COLO829 (cell line): ENCODE measurements around the gene DYRK1B.
"Not testable (repeated sequence)": the region's sequence is repeated elsewhere in the genome, so short reads cannot be mapped to it uniquely, and the experiment has no call there.

Source experiments
- DNase-seq: peaks from one replicate; pipeline ENCODE4 v3.0.0; 2012; ENCODE audit warnings: low spot score

The DYRK1B gene

DNA sequence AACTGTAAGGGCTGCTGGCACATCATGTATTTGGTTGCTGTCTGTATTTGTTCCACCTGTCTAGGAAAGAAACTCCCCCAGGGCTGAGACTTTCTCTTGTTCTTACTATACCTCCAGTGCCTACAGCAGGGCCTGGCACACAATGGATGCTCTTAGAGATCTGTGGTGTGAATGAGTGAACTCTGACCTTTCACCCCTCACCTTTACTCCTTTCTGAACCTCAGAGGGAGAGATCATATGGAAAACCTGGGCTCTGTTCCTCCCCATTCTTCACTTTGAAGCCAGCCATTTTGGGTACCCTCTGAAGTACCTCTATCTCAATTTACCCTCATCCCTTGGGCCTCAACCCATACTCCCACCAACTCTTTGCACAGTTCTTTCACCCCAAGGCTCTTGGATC is 3.1 kb downstream of the DYRK1B start:
- DNase-seq, result no peak

DNA sequence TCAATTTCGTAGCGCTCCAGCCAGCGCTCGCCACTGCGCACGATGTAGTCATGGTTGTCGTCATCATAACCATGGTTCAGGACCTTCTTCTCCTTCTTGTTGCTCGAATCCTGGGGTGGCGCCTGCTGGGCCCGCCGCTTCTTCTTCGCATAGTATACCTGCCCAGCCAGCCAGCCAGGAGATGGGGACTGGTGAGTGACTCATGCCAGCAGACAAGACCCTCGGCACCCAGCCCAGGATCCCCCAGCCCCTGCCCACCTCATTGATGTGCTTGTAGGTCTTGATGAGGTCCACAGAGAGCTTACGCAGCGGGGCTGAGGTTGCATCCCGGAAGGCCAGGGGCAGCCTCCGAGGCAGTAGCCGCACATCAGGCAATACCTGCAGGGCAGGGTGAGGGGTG is 3.6 kb downstream of the DYRK1B start:
- DNase-seq, result no peak

DNA sequence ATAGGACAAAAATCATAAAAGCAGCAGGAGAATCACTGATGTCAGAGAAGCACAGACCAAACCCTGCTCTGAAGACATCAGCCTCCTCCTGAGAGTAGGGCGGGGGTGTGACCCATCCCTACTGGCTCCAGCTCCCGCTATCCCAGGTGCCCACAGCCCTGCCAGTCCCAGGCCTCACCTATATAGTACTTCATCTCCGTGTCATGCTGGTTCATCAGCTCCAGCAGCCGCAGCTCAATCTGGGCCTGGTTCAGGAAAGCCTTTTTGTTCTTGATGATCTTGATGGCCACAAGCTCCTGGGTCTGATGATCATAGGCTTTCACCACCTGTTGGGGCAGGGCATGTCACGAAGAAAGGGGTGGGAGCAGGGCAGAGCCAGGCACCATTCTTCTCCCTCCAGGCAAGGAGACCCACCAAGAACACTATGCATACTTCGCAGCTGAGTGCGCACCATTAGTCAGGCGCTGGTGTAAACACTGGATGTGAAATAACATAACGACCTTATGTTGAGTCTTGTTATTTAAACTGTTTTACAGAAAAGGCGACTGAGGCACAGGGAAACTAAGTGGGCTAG is 4.2 kb downstream of the DYRK1B start:
- no peak for DNase-seq

DNA sequence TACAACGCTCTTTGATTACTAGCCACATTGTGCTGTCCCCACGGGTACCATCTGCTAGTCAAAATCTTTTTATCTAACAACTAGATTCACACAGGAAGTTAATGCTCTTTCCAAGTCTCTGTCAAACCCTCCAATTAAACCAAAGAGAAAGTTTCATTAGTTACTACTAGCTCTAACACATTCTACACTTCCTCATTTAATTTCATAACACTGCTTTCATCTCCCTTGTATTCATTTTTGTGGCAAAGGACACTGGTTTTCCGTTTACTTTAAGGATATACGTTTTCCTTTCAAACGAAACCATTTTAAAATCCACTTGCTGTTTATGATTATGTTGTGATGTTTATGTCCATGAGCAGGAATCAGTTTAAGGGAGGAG is 5.3 kb downstream of the DYRK1B start:
- DNase-seq, result no peak

DNA sequence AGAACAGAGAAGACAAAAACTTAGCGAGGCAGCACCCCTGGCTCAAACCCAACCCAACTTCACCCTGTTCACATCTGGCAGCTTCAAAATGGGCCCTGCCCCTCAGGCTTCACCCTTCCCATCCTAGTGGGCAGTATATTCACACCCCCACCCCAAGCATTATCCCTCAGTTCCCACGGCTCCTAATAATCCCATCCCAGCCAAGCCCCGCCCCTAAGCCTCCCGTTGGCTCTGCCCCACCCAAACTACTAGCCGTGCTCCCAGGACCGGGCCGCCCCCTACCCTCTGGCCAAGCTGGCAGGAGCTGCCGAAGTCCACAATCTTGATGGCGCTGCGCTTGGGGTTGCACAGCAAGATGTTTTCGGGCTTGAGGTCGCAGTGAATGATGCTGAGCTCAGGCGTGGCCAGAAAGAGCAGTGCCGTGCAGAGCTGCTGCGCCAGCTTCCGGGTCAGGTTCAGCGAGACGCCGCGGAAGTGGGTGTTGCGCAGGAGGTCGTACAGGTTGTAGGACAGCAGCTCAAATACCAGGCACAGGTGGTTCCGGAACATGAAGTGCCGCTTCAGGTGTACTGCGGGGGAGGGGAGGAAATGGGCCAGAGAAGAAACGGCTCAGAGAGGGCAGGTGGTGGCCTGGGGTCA is 5.8 kb downstream of the DYRK1B start:
- no peak for DNase-seq

DNA sequence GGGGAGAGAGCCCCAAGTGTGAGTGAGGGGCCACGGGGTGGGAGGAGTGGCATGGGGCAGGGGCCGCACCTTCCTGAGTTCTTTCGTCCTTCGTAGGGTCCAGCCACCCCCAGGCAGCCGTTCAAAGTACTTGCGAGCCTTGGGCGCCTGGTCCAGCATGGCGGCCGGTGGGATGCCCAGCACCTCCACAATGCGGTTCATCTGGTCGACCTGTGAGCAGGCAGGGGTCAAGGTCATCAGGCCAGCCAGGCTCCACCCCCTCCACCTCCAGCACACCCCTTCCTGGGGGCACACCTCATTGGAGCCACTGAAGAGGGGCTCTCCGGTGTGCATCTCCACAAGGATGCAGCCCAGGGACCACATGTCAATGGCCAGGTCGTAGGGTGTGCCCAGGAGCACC is 6.7 kb downstream of the DYRK1B start:
- no peak for DNase-seq

DNA sequence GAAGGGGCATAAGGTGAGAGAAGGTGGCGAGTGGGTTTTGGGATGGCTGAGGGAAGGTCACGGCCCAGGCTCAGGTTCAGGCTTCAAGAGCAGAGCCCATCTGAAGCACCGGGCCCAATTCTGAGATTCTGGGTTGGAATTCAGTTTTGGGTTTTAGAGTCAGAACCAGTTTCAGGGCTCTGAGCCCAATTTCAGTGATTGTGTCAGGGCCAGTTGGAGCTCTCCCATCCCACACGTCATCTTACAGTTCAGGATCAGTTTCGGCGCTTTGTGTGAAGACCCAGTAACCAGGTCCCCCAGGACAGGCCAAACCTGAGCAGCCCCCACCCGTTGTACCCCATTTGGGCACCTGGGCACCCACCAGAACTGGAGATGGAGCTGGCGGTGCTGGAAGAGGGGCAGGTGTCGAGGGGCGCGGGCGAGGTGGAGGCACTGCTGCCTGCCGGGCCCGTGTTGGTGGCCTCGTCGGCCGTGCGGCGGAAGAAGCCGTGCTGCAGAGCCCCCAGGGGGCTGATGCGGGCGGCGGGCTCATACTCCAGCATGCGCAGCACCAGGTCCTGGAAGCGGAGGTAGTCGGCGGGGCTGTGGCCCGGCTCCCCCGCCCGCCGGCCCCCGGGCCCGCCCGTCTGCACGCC is 7.5 kb downstream of the DYRK1B start:
- DNase-seq, result no peak

DNA sequence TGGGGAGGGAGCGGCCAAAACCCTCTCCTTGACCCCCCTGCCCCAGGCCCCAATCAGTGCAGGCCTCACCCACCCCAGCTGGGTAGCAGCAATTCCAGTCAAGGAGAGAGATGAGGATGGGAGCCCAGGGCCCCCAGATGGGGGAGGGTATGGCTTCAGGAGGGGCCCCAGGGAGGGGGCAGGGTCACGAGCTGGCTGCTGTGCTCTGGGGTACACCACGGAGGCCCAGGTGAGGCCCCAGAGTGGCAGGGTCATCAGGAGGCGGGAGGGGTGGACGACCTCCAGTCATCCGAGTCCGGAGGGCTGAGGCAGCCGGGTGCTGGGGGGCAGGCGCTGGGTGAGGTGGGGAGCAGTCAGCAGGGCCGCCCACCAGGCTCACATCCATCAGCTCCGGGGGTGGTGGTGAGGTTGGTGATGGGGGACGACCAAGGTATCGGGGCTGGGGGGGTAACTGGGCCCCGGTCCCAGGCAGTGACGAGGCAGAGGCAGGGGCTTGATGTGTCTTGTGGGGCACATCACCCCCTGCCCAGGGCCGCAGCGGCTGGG is 8.4 kb downstream of the DYRK1B start:
- no peak for DNase-seq

DNA sequence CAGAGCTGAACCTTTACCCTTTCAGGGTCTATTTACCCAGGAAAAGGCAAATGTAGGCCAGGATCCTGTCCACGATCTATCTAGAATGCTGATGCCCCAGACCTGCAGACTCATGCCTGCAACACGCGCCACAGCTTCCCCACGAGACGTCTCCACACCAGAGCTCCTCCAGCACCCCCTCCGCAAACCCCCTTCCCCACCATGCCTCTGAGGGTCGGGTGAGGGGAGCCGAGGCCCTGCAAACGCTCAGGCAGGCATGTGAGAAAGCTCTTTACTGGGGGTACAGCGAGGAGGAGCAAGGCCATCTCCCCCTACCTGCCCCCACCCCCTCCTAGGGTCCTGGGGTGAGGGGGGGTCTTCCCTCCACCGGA is 8.9 kb downstream of the DYRK1B start:
- DNase-seq, result no peak

DNA sequence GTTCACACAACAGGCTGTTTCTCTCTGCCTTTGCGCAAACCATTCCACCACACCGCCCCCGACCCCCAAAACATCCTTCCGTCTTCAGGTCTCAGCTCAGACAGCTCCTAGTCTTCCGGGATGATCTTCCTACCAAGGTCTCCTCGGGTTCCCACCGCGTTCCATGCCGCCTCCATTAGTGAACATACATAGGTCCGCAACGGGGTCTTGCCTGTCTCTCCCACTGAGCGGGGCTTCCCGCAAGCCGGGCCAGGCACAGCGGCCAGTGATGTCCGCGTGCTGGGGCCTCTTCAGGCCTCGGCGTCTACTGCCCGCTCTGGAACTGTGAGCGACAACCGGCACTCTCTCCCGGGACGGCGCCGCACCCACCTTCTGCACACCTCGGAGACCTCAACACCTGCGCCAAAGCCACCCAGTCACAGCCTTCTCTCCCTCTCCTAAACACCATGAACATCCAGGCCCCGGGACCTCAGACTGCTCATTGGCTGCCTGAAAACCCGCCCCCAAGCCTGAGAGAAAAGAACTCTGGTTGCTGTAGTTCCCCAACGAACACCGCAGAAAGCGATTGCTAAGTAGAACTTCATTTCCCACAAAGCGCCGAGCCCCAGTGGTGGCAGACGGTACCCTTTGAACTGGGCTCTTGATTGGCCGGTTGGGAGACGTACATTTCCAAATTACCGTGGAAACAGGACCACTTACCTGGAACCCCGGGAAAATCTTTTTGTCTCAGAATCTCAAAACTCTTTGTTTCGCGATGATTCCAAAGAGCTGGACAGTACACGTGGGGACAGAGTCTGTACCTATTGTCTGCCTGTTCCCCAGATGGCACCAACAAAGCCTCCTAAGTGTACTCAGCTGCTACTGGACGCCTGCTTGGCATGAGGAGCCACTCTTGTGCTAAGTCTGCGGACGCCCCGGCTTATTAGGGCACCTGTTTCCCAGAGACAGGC is 9.5 kb downstream of the DYRK1B start:
- peak; percentile 84 for DNase-seq

DNA sequence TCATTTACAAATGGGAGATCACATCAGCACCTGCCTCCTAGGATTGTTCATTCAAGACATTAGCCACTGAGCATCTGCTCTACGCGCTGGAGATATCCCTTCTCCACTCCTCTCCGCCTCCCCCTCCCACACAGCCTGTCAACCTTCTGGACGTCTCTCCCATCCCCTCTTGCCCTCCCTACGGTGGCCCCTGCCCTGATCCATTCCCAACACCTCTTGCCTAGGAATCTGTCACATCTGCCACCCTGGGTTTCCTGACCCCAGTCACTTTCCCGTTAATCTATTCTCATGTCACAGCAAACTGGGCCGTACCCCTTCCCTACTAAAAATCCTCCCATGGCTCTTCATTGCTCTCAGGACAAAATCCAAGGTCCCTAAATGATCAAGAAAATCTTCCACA is 10.3 kb downstream of the DYRK1B start:
- DNase-seq, result no peak

DNA sequence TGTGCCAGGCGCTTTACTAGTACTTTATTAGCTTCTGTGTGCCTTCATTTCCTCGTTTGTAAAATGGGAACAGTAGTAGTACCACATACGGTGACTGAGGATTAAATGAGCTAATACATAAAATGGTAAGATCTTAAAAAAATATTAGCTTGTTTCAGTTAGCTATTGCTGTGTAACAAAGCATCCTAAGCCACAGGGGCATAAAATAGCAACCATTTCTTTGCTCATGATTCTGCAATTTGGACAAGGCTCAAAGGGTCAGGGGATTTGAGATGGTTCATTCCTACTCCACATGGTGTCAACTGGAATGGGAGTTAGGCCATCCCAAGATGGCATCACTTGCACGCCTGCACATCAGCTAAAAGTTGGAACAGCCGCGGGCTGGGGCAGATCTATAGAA is 13.3 kb downstream of the DYRK1B start:
- DNase-seq, result no peak

DNA sequence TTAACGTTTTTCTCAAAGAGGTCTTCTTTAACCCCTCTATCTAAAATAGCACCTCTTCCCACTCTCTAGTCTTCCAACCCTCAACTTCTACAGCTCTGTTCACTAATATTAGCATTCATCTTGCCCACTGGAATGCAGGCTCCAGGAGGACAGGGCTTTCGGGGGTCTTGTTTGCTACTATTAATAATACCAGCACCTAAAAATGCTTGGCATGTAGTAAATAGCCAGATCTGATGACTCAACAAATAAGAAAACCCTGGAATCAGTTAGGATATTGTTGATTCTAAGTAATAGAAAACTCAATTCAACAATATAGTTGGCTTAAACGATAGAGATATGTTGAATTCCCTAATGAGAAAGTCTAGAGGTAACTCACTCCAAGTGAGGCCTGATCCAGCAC is 14.2 kb downstream of the DYRK1B start:
- DNase-seq, result no peak

DNA sequence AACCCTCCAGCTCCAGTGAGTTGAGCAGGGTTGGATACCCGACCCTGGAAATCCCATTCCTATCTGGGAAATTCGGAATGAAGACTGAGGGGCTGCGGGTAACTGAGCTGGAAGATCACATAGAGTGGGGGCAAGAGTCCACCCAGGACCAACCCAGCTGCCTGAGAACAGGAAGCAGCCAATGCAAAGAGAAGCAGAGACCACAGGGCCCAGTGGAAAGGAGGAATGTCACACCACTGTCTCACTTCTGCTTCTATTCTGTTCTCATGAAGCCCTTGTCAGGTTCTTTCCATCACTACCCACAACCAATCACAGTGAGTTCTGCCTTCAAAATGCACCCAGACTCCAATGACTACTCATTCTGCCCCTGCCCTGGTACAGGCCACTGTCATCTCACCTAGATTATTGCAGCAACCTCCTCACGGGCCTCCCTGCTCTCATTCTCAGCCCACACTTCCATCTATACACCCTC is 15.3 kb downstream of the DYRK1B start:
- no peak for DNase-seq

DNA sequence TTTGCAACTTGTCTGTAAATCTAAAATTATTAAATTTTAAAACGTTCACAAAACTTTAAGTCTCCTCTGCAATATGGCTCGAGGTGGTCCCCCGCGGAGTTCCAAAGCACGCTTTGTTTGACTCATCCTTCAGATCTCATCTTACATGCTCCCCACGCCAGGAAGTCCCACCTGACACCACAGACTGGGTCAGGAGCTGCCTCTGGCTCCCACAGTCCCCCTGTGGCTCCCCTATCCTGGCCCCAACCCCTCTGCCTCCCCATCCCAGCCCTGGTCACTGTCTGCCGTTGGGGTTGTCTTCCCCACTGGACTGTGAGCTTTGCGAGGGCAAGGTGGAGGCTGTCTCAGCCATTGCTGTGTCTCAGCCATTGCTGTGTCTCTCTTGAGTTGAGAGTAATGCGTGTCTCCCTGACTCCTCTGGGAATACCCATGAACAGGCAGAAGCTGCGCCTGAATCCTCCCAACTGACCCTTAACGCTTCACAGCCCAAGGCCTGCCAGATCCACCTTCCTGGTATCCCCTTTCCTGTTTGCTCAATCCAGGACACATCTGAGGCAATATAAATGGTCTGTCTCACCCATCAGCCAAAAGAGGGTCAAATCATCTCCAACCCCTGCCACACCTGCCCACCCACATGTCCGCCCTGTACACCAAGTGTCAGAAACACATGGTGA is 15.9 kb downstream of the DYRK1B start:
- no peak for DNase-seq

DNA sequence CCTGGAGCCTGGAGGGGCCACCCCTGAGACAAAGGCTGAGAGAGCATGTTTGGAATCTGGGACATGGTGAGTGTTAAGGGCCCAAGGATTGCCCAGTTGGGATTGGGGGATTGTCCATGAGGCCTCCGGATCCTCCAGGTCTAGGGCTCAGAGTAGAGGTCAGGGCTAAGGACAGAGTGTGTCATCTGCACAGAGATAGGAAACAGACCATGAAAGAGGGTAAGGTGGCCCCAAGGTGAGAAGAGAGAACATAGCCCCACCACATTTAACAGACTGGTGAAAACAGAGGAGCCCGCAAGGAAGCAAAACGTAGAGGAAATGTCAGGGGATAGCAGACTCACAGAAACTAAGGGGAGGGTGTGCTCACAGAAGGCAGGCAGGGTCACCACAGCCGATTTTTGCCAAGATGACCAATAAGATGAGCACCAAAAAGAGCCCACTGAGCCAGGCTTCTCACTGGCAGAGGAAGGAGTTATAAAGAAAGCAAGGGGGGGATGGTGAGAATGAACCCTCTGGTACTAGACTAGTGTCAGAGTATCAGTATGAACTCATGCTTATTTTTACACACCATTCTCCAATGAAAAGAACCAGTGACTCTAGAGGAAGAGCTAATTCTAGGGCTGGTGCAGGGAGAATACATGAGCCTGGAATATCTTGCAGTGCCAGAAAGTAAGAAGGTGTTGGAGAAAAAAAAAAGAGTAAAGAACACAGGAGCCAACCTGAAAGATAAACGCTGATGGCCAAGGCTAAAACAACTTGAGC is 17.5 kb downstream of the DYRK1B start:
- no peak for DNase-seq

DNA sequence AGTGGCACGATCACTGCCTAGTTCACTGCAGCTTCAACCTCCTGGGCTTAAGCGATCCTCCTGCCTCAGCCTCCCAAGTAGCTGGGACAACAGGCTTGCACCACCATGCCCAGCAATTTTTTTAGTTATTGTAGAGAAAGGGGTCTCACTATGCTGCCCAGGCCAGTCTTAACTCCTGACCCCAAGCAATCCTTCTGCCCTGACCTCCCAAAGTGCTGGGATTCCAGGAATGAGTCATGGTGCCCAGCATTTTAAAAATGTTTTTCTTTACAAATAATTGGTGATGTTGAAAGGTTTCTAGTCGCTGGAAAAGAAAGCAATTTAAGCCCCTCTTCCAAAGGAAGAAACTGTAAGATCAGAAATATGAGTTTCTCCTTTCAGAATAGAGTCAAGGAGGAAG is 19.4 kb downstream of the DYRK1B start:
- no peak for DNase-seq

DNA sequence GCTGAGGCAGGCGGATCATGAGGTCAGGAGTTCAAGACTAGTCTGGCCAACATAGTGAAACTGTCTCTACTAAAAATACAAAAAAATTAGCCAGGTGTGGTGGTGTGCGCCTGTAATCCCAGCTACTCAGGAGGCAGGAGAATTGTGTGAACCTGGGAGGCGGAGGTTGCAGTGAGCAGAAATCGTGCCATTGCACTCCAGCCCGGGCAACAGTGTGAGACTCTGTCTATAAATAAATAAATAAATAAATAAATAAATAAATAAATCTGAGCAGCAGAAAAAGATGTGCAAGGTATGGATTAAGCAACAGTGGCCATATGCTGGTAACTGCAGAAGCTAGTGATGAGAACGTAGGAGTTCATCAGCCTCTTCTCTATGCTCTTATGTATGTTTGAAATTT is 19.9 kb downstream of the DYRK1B start:
- DNase-seq, result not testable (repeated sequence)

DNA sequence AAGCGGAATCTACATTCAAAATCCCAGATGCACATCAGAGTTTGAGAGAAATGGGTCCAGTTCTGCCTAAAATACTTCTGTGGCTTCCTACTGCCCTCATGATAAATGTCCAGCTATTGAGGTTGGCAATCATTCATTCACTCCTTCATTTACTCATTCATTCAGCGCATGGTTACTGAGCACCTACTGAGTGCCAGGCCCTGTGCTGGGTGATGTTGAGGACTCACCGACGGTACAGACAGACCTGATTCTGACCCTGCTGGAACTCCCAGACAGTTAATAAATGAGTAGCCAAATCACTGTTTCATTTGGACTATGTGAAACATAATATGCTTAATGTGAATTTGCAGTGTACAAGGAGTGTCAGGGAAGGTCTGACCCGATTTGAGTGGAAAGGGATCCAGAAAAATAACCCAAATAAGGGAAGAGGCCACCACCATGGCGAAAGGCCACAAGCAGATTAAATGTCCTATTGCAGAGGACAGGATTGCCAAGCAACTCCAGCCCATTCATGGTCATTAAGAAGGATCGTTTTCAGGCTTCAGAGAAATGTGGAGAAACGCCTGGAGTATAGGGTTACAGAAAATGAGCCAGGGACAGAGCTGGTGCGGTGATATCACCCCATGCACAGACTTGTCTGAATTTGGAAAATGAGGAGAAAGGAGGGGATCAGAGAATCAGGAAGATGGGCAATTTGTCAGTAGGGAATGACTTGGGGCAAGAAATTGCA is 20.5 kb downstream of the DYRK1B start:
- no peak for DNase-seq

DNA sequence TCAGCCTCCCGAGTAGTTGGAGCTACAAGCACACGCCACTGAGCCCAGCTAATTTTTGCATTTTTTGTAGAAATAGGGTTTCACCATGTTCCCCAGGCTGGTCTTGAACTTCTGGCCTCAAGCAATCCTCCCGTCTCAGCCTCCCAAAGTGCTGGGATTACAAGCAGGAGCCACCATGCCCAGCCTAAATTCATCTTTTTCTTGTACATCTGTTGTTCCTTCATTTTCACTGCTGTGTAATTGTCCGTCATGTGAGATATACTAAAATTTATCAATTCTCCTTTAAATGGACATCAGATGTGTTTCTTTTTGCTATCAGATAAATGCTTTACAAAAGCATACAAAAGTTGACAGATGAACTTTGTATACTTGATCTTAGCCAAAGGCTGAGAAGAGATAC is 22.9 kb downstream of the DYRK1B start:
- no peak for DNase-seq
